Measurements from ENCODE around the gene DEDD2.

The DEDD2 gene

GRCh38 chr19:42170715-42171114 lies 46.8 kb downstream of the DEDD2 start:
- DNase-seq (ENCODE audit: low read depth in 3 of 3), result no peak

GRCh38 chr19:42169486-42170413 lies 47.7 kb downstream of the DEDD2 start:
- no peak for DNase-seq (ENCODE audit: low read depth in 3 of 3)

- DNase-seq (ENCODE audit: low read depth in 3 of 3), result no peak
These were observed 49.3 kb downstream of the DEDD2 start for GRCh38 chr19:42168206-42168605.

- DNase-seq (ENCODE audit: low read depth in 3 of 3), result no peak
These were observed 51.2 kb downstream of the DEDD2 start for GRCh38 chr19:42166316-42166715.

GRCh38 chr19:42165146-42165545 lies 52.3 kb downstream of the DEDD2 start:
- no peak for DNase-seq (ENCODE audit: low read depth in 3 of 3)

- DNase-seq (ENCODE audit: low read depth in 3 of 3), result no peak
These were observed 55.7 kb downstream of the DEDD2 start for GRCh38 chr19:42161616-42162263.

- no peak for DNase-seq (ENCODE audit: low read depth in 3 of 3)
These were observed 57.5 kb downstream of the DEDD2 start for GRCh38 chr19:42159942-42160341.

GRCh38 chr19:42158926-42159325 lies 58.6 kb downstream of the DEDD2 start:
- no peak for DNase-seq (ENCODE audit: low read depth in 3 of 3)

- DNase-seq (ENCODE audit: low read depth in 3 of 3), result no peak
These were observed 60.9 kb downstream of the DEDD2 start for GRCh38 chr19:42156571-42156970.

- DNase-seq (ENCODE audit: low read depth in 3 of 3), result no peak
These were observed 61.7 kb downstream of the DEDD2 start for GRCh38 chr19:42155796-42156195.

GRCh38 chr19:42154471-42155323 lies 62.8 kb downstream of the DEDD2 start:
- DNase-seq (ENCODE audit: low read depth in 3 of 3), result no peak

GRCh38 chr19:42153672-42154433 lies 63.6 kb downstream of the DEDD2 start:
- DNase-seq (ENCODE audit: low read depth in 3 of 3), result no peak

GRCh38 chr19:42152910-42153671 lies 64.4 kb downstream of the DEDD2 start:
- no peak for DNase-seq (ENCODE audit: low read depth in 3 of 3)

- DNase-seq (ENCODE audit: low read depth in 3 of 3), result no peak
These were observed 65.4 kb downstream of the DEDD2 start for GRCh38 chr19:42151782-42152684.

GRCh38 chr19:42150911-42151361 lies 66.5 kb downstream of the DEDD2 start:
- DNase-seq (ENCODE audit: low read depth in 3 of 3), result no peak

- no peak for DNase-seq (ENCODE audit: low read depth in 3 of 3)
These were observed 67.1 kb downstream of the DEDD2 start for GRCh38 chr19:42150364-42150763.

- DNase-seq (ENCODE audit: low read depth in 3 of 3), result no peak
These were observed 67.9 kb downstream of the DEDD2 start for GRCh38 chr19:42149447-42150202.

Data from stimulated activated CD4-positive, alpha-beta T cell treated with anti-CD3 and anti-CD28 coated beads, TNF-alpha, amount 100 ng/mL, for 48 hours (primary cell).